Ovary (tissue), 3 donors: ENCODE results near the gene WNT2.

Experiments
- EP300 ChIP-seq: sonication (generic); formaldehyde crosslinking; IDR thresholded peaks from one replicate; pipeline ENCODE4 v1.6.1; 2017; ENCODE audit warnings: antibody characterized with exemption
- POLR2A ChIP-seq: fragments of 450-650 bp; IDR thresholded peaks from one replicate; pipeline ENCODE4 v1.6.1; 2017; ENCODE audit warnings: antibody characterized with exemption, mild to moderate bottlenecking, moderate library complexity
- TF ChIP-seq, protein P1 (sequence below), 3 donors: fragments of 450-650 bp in 2 of 3; fragments of 200-600 bp in 1 of 3; IDR thresholded peaks; one replicate each; pipeline versions ENCODE4 v1.5.1 to v1.8.0; 2016 to 2022; ENCODE audit warnings: antibody characterized with exemption in 3 of 3, mild to moderate bottlenecking in 1 of 3
- donor health status: DM: no; HTN: no; CAD: no.

DNA sequence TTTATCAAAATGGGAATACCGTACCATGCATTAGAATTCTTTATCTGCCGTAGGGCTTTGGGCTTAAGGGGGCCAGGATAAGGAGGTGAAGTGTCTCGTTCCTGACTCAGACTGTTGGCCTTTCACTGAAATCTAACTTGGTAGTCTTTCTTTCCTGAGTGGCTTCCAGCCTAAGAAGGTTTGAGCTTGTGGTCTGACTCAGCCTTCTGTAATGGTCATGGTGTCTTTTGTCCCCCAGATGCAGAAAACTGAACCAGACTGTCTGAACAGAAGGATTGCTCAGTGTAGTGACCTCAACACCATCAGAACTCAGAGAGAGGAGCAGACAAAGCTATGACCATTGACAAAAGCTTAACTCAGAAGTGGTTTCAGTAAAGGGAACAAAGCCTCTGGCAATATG, 39.5 kb downstream of the WNT2 start:
- TF ChIP-seq, protein P1, sequence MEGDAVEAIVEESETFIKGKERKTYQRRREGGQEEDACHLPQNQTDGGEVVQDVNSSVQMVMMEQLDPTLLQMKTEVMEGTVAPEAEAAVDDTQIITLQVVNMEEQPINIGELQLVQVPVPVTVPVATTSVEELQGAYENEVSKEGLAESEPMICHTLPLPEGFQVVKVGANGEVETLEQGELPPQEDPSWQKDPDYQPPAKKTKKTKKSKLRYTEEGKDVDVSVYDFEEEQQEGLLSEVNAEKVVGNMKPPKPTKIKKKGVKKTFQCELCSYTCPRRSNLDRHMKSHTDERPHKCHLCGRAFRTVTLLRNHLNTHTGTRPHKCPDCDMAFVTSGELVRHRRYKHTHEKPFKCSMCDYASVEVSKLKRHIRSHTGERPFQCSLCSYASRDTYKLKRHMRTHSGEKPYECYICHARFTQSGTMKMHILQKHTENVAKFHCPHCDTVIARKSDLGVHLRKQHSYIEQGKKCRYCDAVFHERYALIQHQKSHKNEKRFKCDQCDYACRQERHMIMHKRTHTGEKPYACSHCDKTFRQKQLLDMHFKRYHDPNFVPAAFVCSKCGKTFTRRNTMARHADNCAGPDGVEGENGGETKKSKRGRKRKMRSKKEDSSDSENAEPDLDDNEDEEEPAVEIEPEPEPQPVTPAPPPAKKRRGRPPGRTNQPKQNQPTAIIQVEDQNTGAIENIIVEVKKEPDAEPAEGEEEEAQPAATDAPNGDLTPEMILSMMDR (IDR thresholded peaks at IDR 0.05): no peak
- TF ChIP-seq POLR2A (no peak), EP300 (no peak)
